SH-SY5Y (cell line): ENCODE data around the gene ABTB2.

ENCODE experiments used
- GATA2 ChIP-seq: IDR thresholded peaks from 2 replicates; pipeline ENCODE4 v1.6.1; 2011; ENCODE audit warnings: mild to moderate bottlenecking, low read depth, low read length
- GATA3 ChIP-seq: IDR thresholded peaks from 2 replicates; pipeline ENCODE4 v1.6.1; 2011; ENCODE audit warnings: low read depth, mild to moderate bottlenecking, low read length, moderate library complexity

GRCh38 chr11:34183848-34184391 lies 173.9 kb downstream of the ABTB2 start:
- TF ChIP-seq GATA3 (no peak), GATA2 (no peak)
